Measurements from ENCODE around the gene AGAP1.

AGAP1 gene

GRCh38 chr2:235582729-235583128 is 88.9 kb downstream of the AGAP1 start:
- Histone ChIP-seq H3K27me3 (ENCODE audit: control insufficient read depth, insufficient read depth, low read length, poor library complexity, severe bottlenecking) (no peaks in the 10 kb centered on the region), H3K27ac (ENCODE audit: insufficient read depth, low read depth, low read length, poor library complexity, severe bottlenecking) (no peak overlapping the region), H3K9me3 (ENCODE audit: control insufficient read depth, low read length) (no peaks in the 10 kb centered on the region), H3K36me3 (ENCODE audit: control insufficient read depth, insufficient read depth, low read length) (no peaks in the 10 kb centered on the region), H3K4me1 (ENCODE audit: control insufficient read depth, insufficient read depth, low read length) (peaks cover 13% of the 10 kb centered on the region), H3K4me3 (ENCODE audit: insufficient read depth, low read depth, low read length) (no peak overlapping the region)
- WGBS, 2 experiments, result 91% methylated on average over 7 of the region's 7 CpGs

GRCh38 chr2:235583144-235583543 is 89.3 kb downstream of the AGAP1 start:
- 91 to 98% methylated on average over 5 to 6 of the region's 6 CpGs for WGBS, 2 experiments
- Histone ChIP-seq H3K36me3 (ENCODE audit: control insufficient read depth, insufficient read depth, low read length) (no peaks in the 10 kb centered on the region), H3K27ac (ENCODE audit: insufficient read depth, low read depth, low read length, poor library complexity, severe bottlenecking) (no peak overlapping the region), H3K9me3 (ENCODE audit: control insufficient read depth, low read length) (no peaks in the 10 kb centered on the region), H3K27me3 (ENCODE audit: control insufficient read depth, insufficient read depth, low read length, poor library complexity, severe bottlenecking) (no peaks in the 10 kb centered on the region), H3K4me1 (ENCODE audit: control insufficient read depth, insufficient read depth, low read length) (peaks cover 9% of the 10 kb centered on the region), H3K4me3 (ENCODE audit: insufficient read depth, low read depth, low read length) (no peak overlapping the region)

- Histone ChIP-seq H3K9me3 (ENCODE audit: control insufficient read depth, low read length) (no peaks in the 10 kb centered on the region), H3K27ac (ENCODE audit: insufficient read depth, low read depth, low read length, poor library complexity, severe bottlenecking) (no peak overlapping the region), H3K4me3 (ENCODE audit: insufficient read depth, low read depth, low read length) (no peak overlapping the region), H3K36me3 (ENCODE audit: control insufficient read depth, insufficient read depth, low read length) (no peaks in the 10 kb centered on the region), H3K4me1 (ENCODE audit: control insufficient read depth, insufficient read depth, low read length) (peaks cover 7% of the 10 kb centered on the region), H3K27me3 (ENCODE audit: control insufficient read depth, insufficient read depth, low read length, poor library complexity, severe bottlenecking) (no peaks in the 10 kb centered on the region)
- WGBS, 2 experiments, result 85 to 89% methylated on average over 8 of the region's 8 CpGs
These were observed 90.2 kb downstream of the AGAP1 start for GRCh38 chr2:235583925-235584637.

GRCh38 chr2:235584638-235585007 is 90.8 kb downstream of the AGAP1 start:
- Histone ChIP-seq H3K4me3 (ENCODE audit: insufficient read depth, low read depth, low read length) (no peak overlapping the region), H3K36me3 (ENCODE audit: control insufficient read depth, insufficient read depth, low read length) (no peaks in the 10 kb centered on the region), H3K4me1 (ENCODE audit: control insufficient read depth, insufficient read depth, low read length) (peaks cover 7% of the 10 kb centered on the region), H3K9me3 (ENCODE audit: control insufficient read depth, low read length) (no peaks in the 10 kb centered on the region), H3K27ac (ENCODE audit: insufficient read depth, low read depth, low read length, poor library complexity, severe bottlenecking) (no peak overlapping the region), H3K27me3 (ENCODE audit: control insufficient read depth, insufficient read depth, low read length, poor library complexity, severe bottlenecking) (no peaks in the 10 kb centered on the region)
- 83 to 88% methylated on average over 10 of the region's 10 CpGs for WGBS, 2 experiments

- Histone ChIP-seq H3K4me1 (ENCODE audit: control insufficient read depth, insufficient read depth, low read length) (peaks cover 12% of the 10 kb centered on the region), H3K27me3 (ENCODE audit: control insufficient read depth, insufficient read depth, low read length, poor library complexity, severe bottlenecking) (no peaks in the 10 kb centered on the region), H3K27ac (ENCODE audit: insufficient read depth, low read depth, low read length, poor library complexity, severe bottlenecking) (no peak overlapping the region), H3K36me3 (ENCODE audit: control insufficient read depth, insufficient read depth, low read length) (no peaks in the 10 kb centered on the region), H3K9me3 (ENCODE audit: control insufficient read depth, low read length) (no peaks in the 10 kb centered on the region), H3K4me3 (ENCODE audit: insufficient read depth, low read depth, low read length) (no peak overlapping the region)
- 87 to 89% methylated on average over 9 of the region's 9 CpGs for WGBS, 2 experiments
These were observed 93.4 kb downstream of the AGAP1 start for GRCh38 chr2:235587202-235587601.

GRCh38 chr2:235588750-235589149 is 94.9 kb downstream of the AGAP1 start:
- H3K4me1 ChIP-seq (ENCODE audit: control insufficient read depth, insufficient read depth, low read length), result peaks cover 12% of the 10 kb centered on the region
- H3K27me3 ChIP-seq (ENCODE audit: control insufficient read depth, insufficient read depth, low read length, poor library complexity, severe bottlenecking), result no peaks in the 10 kb centered on the region
- H3K4me3 ChIP-seq (ENCODE audit: insufficient read depth, low read depth, low read length), result no peak overlapping the region
- no peak overlapping the region for H3K27ac ChIP-seq (ENCODE audit: insufficient read depth, low read depth, low read length, poor library complexity, severe bottlenecking)
- H3K9me3 ChIP-seq (ENCODE audit: control insufficient read depth, low read length), result no peaks in the 10 kb centered on the region
- 84% methylated on average over 8 to 9 of the region's 9 CpGs for WGBS, 2 experiments
- H3K36me3 ChIP-seq (ENCODE audit: control insufficient read depth, insufficient read depth, low read length), result no peaks in the 10 kb centered on the region

- H3K4me1 ChIP-seq (ENCODE audit: control insufficient read depth, insufficient read depth, low read length), result peaks cover 5% of the 10 kb centered on the region
- H3K4me3 ChIP-seq (ENCODE audit: insufficient read depth, low read depth, low read length), result no peak overlapping the region
- no peaks in the 10 kb centered on the region for H3K9me3 ChIP-seq (ENCODE audit: control insufficient read depth, low read length)
- H3K36me3 ChIP-seq (ENCODE audit: control insufficient read depth, insufficient read depth, low read length), result no peaks in the 10 kb centered on the region
- no peak overlapping the region for H3K27ac ChIP-seq (ENCODE audit: insufficient read depth, low read depth, low read length, poor library complexity, severe bottlenecking)
- 90 to 94% methylated on average over 14 of the region's 14 CpGs for WGBS, 2 experiments
- H3K27me3 ChIP-seq (ENCODE audit: control insufficient read depth, insufficient read depth, low read length, poor library complexity, severe bottlenecking), result no peaks in the 10 kb centered on the region
These were observed 97.4 kb downstream of the AGAP1 start for GRCh38 chr2:235591231-235591730.

- WGBS, 2 experiments, result 95 to 96% methylated on average over 5 of the region's 5 CpGs
- Histone ChIP-seq H3K27ac (ENCODE audit: insufficient read depth, low read depth, low read length, poor library complexity, severe bottlenecking) (no peak overlapping the region), H3K27me3 (ENCODE audit: control insufficient read depth, insufficient read depth, low read length, poor library complexity, severe bottlenecking) (no peaks in the 10 kb centered on the region), H3K36me3 (ENCODE audit: control insufficient read depth, insufficient read depth, low read length) (no peaks in the 10 kb centered on the region), H3K4me1 (ENCODE audit: control insufficient read depth, insufficient read depth, low read length) (peaks cover 5% of the 10 kb centered on the region), H3K9me3 (ENCODE audit: control insufficient read depth, low read length) (no peaks in the 10 kb centered on the region), H3K4me3 (ENCODE audit: insufficient read depth, low read depth, low read length) (no peak overlapping the region)
These were observed 98.1 kb downstream of the AGAP1 start for GRCh38 chr2:235591921-235592320.

GRCh38 chr2:235592430-235592829 is 98.6 kb downstream of the AGAP1 start:
- Histone ChIP-seq H3K4me3 (ENCODE audit: insufficient read depth, low read depth, low read length) (no peak overlapping the region), H3K4me1 (ENCODE audit: control insufficient read depth, insufficient read depth, low read length) (peaks cover 5% of the 10 kb centered on the region), H3K27ac (ENCODE audit: insufficient read depth, low read depth, low read length, poor library complexity, severe bottlenecking) (no peak overlapping the region), H3K27me3 (ENCODE audit: control insufficient read depth, insufficient read depth, low read length, poor library complexity, severe bottlenecking) (no peaks in the 10 kb centered on the region), H3K9me3 (ENCODE audit: control insufficient read depth, low read length) (no peaks in the 10 kb centered on the region), H3K36me3 (ENCODE audit: control insufficient read depth, insufficient read depth, low read length) (no peaks in the 10 kb centered on the region)
- WGBS, 2 experiments, result 86 to 87% methylated on average over 11 of the region's 11 CpGs

- WGBS, 2 experiments, result 91 to 96% methylated on average over 6 of the region's 6 CpGs
- peaks cover 5% of the 10 kb centered on the region for H3K4me1 ChIP-seq (ENCODE audit: control insufficient read depth, insufficient read depth, low read length)
- no peaks in the 10 kb centered on the region for H3K9me3 ChIP-seq (ENCODE audit: control insufficient read depth, low read length)
- no peak overlapping the region for H3K4me3 ChIP-seq (ENCODE audit: insufficient read depth, low read depth, low read length)
- no peaks in the 10 kb centered on the region for H3K36me3 ChIP-seq (ENCODE audit: control insufficient read depth, insufficient read depth, low read length)
- H3K27me3 ChIP-seq (ENCODE audit: control insufficient read depth, insufficient read depth, low read length, poor library complexity, severe bottlenecking), result no peaks in the 10 kb centered on the region
- no peak overlapping the region for H3K27ac ChIP-seq (ENCODE audit: insufficient read depth, low read depth, low read length, poor library complexity, severe bottlenecking)
These were observed 99.0 kb downstream of the AGAP1 start for GRCh38 chr2:235592836-235593235.
